ENCODE results near the gene NXPE2. TPM values are rescaled to one million over a fixed set of nuclear protein-coding genes. Genes with fewer than 3 reads are reported as not detected.
"Not testable (repeated sequence)": the region's sequence is repeated elsewhere in the genome, so short reads cannot be mapped to it uniquely, and the experiment has no call there.

NXPE2 gene
- total RNA-seq = under 1 TPM; 0.42 to 0.57 TPM
- long read RNA-seq, donor 1 = 0 reads
- long read RNA-seq, donor 2 = 0 reads

- DNase-seq (ENCODE audit: low spot score) = no peak
- intact Hi-C loops (cut with DNase I) = no loop called here
Measured at GRCh38 chr11:114678125-114679036, at the start of gene NXPE2. Gene NXPE2, plus strand, starts transcription at chr11:114678527. Its CDS starts 49 bp downstream, at chr11:114678576.

DNA sequence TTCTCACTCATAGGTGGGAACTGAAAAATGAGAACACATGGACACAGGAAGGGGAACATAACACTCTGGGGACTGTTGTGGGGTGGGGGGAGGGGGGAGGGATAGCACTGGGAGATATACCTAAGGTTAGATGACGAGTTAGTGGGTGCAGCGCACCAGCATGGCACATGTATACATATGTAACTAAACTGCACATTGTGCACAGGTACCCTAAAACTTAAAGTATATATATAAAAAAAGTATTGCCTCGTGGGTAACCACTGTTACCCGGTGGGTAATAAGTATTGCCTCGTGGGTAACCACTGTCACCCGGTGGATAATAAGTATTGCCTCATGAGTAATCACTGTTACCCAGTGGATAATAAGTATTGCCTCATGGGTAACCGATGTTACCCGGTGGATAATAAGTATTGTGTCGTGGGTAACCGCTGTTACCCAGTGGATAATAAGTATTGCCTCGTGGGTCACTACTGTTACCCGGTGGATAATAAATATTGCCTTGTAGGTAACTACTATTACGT is 46.8 kb upstream of the NXPE2 start:
- DNase-seq (ENCODE audit: low spot score); intact Hi-C loops (cut with DNase I): not testable (repeated sequence)

GRCh38 chr11:114639440-114639839 is 38.9 kb upstream of the NXPE2 start:
- DNase-seq (ENCODE audit: low spot score); intact Hi-C loops (cut with DNase I): not testable (repeated sequence)

DNA sequence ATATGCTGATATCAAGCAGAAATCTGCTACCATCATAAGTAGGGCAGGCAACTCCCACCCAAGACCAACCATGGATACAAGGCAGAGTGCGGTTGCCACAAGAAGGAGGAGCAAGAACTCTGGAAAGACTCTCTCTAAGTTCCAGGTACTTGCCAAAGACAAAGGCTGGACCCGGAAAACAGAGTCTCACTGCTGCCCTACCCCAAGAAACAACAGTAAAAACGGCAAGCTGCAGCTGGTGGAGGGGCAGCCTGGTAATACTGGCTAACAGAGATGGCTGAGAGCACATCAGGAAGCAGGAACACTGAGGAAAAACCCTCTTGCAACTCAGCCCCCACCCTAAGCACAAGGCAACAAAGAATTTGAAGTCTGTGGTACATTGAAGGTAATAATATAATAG is 27.7 kb upstream of the NXPE2 start:
- intact Hi-C loops (cut with DNase I) = no loop called here
- no peak for DNase-seq (ENCODE audit: low spot score)

DNA sequence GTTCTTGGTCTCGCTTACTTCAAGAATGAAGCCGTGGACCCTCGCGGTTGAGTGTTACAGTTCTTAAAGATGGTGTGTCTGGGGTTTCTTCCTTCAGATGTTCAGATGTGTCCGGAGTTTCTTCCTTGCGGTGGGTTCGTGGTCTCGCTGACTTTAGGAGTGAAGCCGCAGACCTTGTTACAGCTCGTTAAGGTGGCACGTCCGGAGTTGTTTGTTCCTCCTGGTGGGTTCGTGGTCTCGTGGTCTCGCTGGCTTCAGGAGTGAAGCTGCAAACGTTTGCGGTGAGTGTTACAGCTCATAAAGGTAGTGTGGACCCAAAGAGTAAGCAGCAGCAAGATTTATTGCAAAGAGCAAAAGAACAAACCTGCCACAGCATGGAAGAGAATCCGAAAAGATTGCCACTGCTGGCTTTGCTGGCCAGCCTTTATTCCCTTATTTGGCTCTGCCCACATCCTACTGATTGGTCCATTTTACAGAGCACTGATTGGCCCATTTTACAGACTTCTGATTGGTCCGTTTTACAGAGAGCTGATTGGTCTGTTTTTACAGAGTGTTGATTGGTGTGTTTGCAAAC is 27.1 kb upstream of the NXPE2 start:
- no peak for DNase-seq (ENCODE audit: low spot score)
- intact Hi-C loops (cut with DNase I) = no loop called here

- intact Hi-C loops (cut with DNase I) = no loop called here
- DNase-seq (ENCODE audit: low spot score) = no peak
Measured at GRCh38 chr11:114653148-114653547, 25.2 kb upstream of the NXPE2 start.

GRCh38 chr11:114664641-114665040 is 13.7 kb upstream of the NXPE2 start:
- DNase-seq (ENCODE audit: low spot score) = no peak

GRCh38 chr11:114666760-114667159 is 11.6 kb upstream of the NXPE2 start:
- DNase-seq (ENCODE audit: low spot score) = no peak
- intact Hi-C loops (cut with DNase I) = no loop called here

More at GRCh38 chr11:114664641-114665040, 13.7 kb upstream of the NXPE2 start:
- intact Hi-C loops (cut with DNase I) = no loop called here

GRCh38 chr11:114668109-114668508 is 10.2 kb upstream of the NXPE2 start:
- intact Hi-C loops (cut with DNase I) = no loop called here
- DNase-seq (ENCODE audit: low spot score) = no peak

GRCh38 chr11:114673661-114674060 is 4.7 kb upstream of the NXPE2 start:
- intact Hi-C loops (cut with DNase I) = no loop called here
- DNase-seq (ENCODE audit: low spot score) = no peak

- intact Hi-C loops (cut with DNase I) = no loop called here
- no peak for DNase-seq (ENCODE audit: low spot score)
Measured at GRCh38 chr11:114679505-114679904, 1.2 kb downstream of the NXPE2 start.

DNA sequence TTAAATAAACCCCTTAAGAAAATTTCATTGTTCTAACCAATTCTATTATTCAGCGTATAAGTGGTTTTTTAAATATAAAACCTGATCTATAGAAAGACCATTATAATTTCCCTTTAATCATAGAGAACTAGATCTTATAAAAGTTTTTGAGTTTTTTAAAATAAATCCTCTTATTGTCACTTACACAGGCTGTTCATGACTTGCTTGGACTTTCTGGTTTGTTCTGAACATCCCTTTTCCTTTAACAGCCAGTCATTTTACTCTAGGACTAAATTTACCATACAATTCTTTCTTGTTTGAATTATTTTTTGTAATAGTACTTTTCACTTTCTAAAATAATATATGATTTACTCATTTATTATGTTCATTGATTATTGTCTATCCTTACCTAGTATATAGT is 4.7 kb downstream of the NXPE2 start:
- DNase-seq (ENCODE audit: low spot score) = no peak
- intact Hi-C loops (cut with DNase I) = no loop called here

DNA sequence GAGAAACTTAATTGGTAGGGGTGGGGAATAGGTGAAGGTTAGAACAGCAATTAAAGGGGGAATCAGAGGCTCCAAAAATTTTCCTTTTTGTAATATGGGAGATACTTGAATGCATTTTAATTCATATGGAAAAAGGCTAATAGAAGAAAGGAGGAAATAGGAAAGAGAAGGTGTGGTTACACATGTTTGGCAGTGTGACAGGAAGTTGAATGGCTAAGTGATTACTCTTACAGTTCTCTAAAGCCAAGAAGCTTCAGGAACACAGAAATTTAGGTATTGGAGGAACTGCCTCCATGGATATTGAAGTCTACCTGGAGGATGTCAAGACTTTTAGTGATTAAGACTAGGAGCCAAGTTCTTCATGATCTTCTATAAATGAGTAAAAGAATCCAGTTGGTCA is 6.3 kb downstream of the NXPE2 start:
- intact Hi-C loops (cut with DNase I) = no loop called here
- DNase-seq (ENCODE audit: low spot score) = no peak

- DNase-seq (ENCODE audit: low spot score) = no peak
- intact Hi-C loops (cut with DNase I) = no loop called here
Measured at GRCh38 chr11:114685097-114685496, 6.8 kb downstream of the NXPE2 start.

DNA sequence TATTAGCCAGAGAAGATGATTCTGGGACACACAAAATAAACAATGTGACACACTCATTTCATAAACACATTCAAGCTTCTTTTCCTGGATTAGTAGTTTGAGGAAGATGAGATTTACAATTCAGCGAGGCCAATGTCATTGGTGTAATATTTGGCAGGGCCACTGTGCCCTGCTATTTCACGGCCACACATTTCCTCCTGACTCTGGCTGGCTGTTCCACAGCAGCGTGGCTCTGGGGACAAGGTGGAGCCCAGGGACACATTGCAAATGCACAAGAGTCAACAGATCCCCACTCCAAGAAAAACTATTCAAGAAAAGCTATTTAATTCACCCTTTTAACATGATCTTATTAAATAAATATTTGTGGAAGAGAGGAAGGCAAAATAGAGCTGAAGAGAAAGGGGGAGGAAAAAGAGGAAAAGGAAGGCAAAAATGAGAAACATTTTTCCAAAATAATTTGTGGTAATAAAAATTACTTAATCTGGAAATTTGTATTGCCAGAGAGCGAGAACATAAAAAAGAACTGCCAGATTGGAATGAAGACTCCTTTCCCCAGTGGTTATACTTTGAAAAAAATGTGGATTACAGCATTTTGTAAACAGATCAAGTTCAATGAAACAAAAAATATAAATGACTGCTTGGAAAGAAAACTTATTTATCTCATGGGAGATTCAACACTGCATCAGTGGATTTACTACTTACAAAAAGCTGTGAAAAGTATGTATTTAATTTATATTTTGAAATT is 27.1 kb downstream of the NXPE2 start:
- intact Hi-C loops (cut with DNase I) = no loop called here

DNA sequence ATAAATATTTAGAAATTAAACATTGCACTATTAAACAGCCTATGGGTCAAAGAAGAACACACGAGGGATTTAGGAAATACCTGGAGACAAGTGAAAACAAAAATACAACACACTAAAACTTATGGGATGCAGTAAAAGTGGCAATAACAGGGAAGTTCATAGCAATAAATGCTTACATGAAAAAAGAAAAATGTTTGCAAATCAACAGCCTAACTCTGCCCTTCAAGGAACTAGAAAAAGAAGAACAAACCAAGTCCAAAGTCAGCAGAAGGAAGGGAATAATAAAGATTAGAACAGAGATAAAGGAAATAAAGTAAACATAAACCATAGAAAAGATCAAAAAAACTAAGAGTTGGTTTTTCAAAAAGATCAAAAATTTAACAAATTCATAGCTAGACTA is 31.6 kb downstream of the NXPE2 start:
- intact Hi-C loops (cut with DNase I) = no loop called here

More for the DNA sequence above, 27.1 kb downstream of the NXPE2 start:
- no peak for DNase-seq (ENCODE audit: low spot score)

GRCh38 chr11:114713756-114714155 is 35.4 kb downstream of the NXPE2 start:
- no peak for DNase-seq (ENCODE audit: low spot score)
- intact Hi-C loops (cut with DNase I) = no loop called here

More for the DNA sequence above, 31.6 kb downstream of the NXPE2 start:
- DNase-seq (ENCODE audit: low spot score) = no peak

DNA sequence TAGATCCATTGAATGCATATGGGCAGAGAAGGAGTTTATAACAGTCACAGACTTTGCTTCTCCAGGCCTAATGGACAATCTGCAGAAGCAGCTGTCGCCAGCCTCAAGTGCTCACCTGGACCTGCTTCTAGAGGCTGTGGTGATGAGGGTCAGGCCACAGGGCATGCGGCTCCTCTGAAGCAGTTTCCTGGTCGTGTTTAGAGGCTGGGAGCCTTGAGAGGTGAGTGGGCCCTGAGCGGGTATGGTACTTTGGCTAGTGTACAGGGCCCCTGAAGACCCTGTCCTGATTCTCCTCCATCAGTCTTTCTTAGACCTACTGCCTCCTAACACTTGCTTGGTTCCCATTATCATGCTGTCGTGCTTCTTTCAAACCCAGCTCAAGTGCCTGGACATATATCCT is 41.2 kb downstream of the NXPE2 start:
- DNase-seq (ENCODE audit: low spot score) = no peak
- intact Hi-C loops (cut with DNase I) = no loop called here

DNA sequence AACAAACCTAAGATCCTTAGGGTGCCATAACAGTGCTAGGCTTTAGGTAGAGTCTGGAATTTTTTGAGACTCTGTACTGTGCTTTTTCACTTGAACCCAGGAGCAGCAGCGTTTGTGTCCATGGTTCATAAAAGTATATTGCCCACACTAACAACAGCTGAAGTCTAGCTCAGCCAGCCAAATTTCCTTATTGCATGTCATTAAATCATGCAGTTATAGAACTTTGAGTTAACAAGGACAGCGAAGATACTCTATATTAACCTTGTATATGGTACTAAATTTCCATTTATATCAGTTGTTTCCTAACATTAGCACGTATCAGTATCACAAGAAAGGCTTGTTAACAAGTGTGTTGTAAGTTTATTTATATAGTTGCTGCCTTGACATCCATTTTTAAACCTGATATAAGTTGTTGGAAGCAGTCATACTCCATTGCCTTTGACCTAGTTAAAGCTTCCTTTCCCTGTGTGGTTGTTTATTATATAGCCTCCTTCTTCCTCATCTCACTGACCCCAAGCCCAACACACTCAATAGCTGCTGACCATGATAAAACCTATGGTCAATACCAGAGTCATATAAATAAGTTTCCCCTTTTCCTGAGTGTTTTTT is 46.7 kb downstream of the NXPE2 start:
- no peak for DNase-seq (ENCODE audit: low spot score)
- intact Hi-C loops (cut with DNase I) = no loop called here

All from posterior vena cava (tissue), 2 donors.